AG08396 (cell line): Measurements from ENCODE around the gene GSG1L2.

ENCODE experiments used
- DNase-seq: peaks from one replicate; pipeline ENCODE4 v3.0.0; 2012; ENCODE audit warnings: low spot score, mixed read lengths

GSG1L2 gene

GRCh38 chr17:9824797-9825338 lies 3.0 kb upstream of the GSG1L2 start:
- no peak for DNase-seq

- no peak for DNase-seq
Observed at GRCh38 chr17:9824094-9824493, 2.2 kb upstream of the GSG1L2 start.

- no peak for DNase-seq
Observed at GRCh38 chr17:9820448-9820847, 1.4 kb downstream of the GSG1L2 start.

- DNase-seq: no peak
Observed at GRCh38 chr17:9818760-9819159, 3.1 kb downstream of the GSG1L2 start.

- DNase-seq: no peak
Observed at GRCh38 chr17:9817086-9817485, 4.8 kb downstream of the GSG1L2 start.

GRCh38 chr17:9816472-9816871 lies 5.4 kb downstream of the GSG1L2 start:
- DNase-seq: no peak

- no peak for DNase-seq
Observed at GRCh38 chr17:9814337-9814945, 7.4 kb downstream of the GSG1L2 start.

- no peak for DNase-seq
Observed at GRCh38 chr17:9813166-9813565, 8.7 kb downstream of the GSG1L2 start.

GRCh38 chr17:9811537-9811936 lies 10.3 kb downstream of the GSG1L2 start:
- DNase-seq: no peak

GRCh38 chr17:9811086-9811485 lies 10.8 kb downstream of the GSG1L2 start:
- no peak for DNase-seq

GRCh38 chr17:9810100-9810949 lies 11.6 kb downstream of the GSG1L2 start:
- DNase-seq: no peak

GRCh38 chr17:9809409-9809808 lies 12.5 kb downstream of the GSG1L2 start:
- no peak for DNase-seq

GRCh38 chr17:9806699-9807098 lies 15.2 kb downstream of the GSG1L2 start:
- DNase-seq: no peak

- no peak for DNase-seq
Observed at GRCh38 chr17:9805769-9806168, 16.1 kb downstream of the GSG1L2 start.

GRCh38 chr17:9802697-9803096 lies 19.2 kb downstream of the GSG1L2 start:
- DNase-seq: no peak

- DNase-seq: no peak
Observed at GRCh38 chr17:9802294-9802693, 19.6 kb downstream of the GSG1L2 start.

GRCh38 chr17:9801505-9801904 lies 20.4 kb downstream of the GSG1L2 start:
- no peak for DNase-seq

GRCh38 chr17:9798724-9799123 lies 23.2 kb downstream of the GSG1L2 start:
- DNase-seq: no peak

- DNase-seq: no peak
Observed at GRCh38 chr17:9798008-9798407, 23.9 kb downstream of the GSG1L2 start.

- no peak for DNase-seq
Observed at GRCh38 chr17:9792181-9792840, 29.6 kb downstream of the GSG1L2 start.

GRCh38 chr17:9790889-9791876 lies 30.7 kb downstream of the GSG1L2 start, which contains the start of gene DHRS7C:
Gene DHRS7C, minus strand, starts transcription at chr17:9791592. Its CDS starts 308 bp downstream, at chr17:9791284.
- DNase-seq: no peak
